ENCODE results near the gene OPTC.
A peak's percentile ranks its signal among the peaks of the same experiment; 100 is the strongest.
"Not testable (repeated sequence)": the region's sequence is repeated elsewhere in the genome, so short reads cannot be mapped to it uniquely, and the experiment has no call there.

OPTC gene, protein sequence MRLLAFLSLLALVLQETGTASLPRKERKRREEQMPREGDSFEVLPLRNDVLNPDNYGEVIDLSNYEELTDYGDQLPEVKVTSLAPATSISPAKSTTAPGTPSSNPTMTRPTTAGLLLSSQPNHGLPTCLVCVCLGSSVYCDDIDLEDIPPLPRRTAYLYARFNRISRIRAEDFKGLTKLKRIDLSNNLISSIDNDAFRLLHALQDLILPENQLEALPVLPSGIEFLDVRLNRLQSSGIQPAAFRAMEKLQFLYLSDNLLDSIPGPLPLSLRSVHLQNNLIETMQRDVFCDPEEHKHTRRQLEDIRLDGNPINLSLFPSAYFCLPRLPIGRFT

DNA sequence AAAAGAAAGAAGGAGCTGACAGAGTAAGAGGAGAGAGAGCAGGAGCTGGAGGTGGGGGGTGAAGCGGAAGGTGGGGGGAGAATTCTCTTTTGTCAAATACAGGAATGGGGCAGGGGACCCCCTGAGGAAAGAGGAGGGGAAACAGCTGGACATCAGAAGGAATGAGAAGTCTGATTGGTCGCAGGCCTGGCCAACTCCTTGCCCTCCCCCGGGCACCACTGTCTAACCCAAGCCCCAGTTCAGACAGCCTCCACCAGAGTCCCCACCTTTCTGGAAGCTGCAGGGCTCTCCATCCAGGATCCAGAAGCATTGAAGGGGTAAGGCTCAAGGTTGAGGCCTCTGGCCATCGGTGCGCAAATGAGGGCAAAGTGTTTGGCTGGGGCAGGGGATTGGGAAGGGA, at the start of gene OPTC:
Gene OPTC (plus strand): TSS at position 253 of the 400 bp plus-strand sequence. CDS start 1,853 bp downstream, outside the sequence.
- no peak for TF ChIP-seq POLR2A (IDR thresholded peaks at IDR 0.05; ENCODE audit: extremely low read depth, insufficient read length)
- no peak within 1 kb of the TSS for H3K4me3 ChIP-seq (ENCODE audit: low read depth, low read length)
- DNase-seq (ENCODE audit: low read depth): no peak

DNA sequence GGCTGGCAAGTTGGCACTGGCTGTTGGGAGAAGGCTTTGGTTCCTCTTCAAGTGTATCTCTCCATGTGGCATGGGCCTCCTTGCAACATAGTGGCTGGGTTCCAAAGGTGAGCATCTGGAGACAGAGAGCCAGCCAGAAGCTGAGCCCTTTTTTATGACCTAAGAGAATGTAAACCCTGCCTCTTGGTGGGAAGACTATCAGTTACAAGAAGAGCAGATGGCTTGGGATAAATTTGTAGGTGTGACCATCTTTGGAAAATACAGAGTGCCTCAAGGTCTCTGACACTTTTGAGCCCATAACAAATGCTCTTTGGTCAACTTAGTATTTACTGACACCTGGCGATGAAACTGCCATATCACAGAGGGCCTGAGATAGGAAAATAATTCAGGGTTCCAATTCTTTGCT, 49.8 kb upstream of the OPTC start:
- TF ChIP-seq MYC (IDR thresholded peaks at IDR 0.05; ENCODE audit: low read depth, low read length): no peak
- TF ChIP-seq POLR2A (IDR thresholded peaks at IDR 0.05; ENCODE audit: extremely low read depth, insufficient read length): no peak
- TF ChIP-seq, protein P1, sequence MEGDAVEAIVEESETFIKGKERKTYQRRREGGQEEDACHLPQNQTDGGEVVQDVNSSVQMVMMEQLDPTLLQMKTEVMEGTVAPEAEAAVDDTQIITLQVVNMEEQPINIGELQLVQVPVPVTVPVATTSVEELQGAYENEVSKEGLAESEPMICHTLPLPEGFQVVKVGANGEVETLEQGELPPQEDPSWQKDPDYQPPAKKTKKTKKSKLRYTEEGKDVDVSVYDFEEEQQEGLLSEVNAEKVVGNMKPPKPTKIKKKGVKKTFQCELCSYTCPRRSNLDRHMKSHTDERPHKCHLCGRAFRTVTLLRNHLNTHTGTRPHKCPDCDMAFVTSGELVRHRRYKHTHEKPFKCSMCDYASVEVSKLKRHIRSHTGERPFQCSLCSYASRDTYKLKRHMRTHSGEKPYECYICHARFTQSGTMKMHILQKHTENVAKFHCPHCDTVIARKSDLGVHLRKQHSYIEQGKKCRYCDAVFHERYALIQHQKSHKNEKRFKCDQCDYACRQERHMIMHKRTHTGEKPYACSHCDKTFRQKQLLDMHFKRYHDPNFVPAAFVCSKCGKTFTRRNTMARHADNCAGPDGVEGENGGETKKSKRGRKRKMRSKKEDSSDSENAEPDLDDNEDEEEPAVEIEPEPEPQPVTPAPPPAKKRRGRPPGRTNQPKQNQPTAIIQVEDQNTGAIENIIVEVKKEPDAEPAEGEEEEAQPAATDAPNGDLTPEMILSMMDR (IDR thresholded peaks at IDR 0.05; ENCODE audit: low read depth, low read length): no peak
- TF ChIP-seq, protein P2, sequence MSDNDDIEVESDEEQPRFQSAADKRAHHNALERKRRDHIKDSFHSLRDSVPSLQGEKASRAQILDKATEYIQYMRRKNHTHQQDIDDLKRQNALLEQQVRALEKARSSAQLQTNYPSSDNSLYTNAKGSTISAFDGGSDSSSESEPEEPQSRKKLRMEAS (IDR thresholded peaks at IDR 0.05; ENCODE audit: low read depth, low read length): no peak
- no peak overlapping the region for H3K4me3 ChIP-seq (ENCODE audit: low read depth, low read length)
- no peak for DNase-seq (ENCODE audit: low read depth)

DNA sequence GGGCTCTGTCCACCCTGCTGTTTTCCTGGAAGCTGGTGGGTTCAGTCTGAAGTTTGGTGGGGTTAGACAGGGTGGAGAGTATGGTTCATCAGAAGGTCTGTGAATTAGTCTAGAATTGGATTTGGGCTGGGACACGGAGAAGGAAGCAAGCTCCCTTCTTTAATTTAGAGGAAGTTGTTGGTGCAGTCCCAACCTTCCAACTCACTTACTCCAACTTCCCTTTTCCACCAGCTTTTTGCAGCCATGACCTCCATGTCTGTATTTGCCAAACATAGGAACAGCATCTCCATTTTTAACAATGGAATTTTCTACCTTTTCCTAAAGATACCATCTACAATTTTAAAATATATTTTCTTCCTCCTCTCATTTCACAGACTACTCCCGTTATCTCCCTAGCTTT, 46.8 kb upstream of the OPTC start:
- H3K4me3 ChIP-seq (ENCODE audit: low read depth, low read length): no peak overlapping the region
- peak; percentile 25 for DNase-seq (ENCODE audit: low read depth)
- TF ChIP-seq, protein P2 (IDR thresholded peaks at IDR 0.05; ENCODE audit: low read depth, low read length): no peak
- TF ChIP-seq, protein P1 (IDR thresholded peaks at IDR 0.05; ENCODE audit: low read depth, low read length): no peak
- TF ChIP-seq POLR2A (IDR thresholded peaks at IDR 0.05; ENCODE audit: extremely low read depth, insufficient read length) (no peak), MYC (IDR thresholded peaks at IDR 0.05; ENCODE audit: low read depth, low read length) (no peak)

DNA sequence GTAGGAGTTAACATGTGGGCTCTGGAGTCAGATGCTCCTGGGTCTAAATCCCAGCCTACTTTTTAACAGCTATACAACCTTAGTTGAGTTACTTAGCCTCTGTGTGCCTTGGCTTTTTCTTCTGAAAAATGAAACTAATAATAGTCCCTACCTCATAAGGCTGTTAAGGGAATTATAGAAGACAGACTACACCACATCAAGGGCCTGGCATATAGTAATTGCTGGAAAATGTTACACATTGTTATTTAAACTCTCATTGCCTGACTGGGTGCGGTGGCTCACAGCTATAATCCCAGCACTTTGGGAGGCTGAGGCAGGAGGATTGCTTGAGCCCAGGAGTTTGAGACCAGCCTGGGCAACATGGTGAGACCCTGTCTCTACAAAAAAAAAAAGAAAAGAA, 46.4 kb upstream of the OPTC start:
- not testable (repeated sequence) for H3K4me3 ChIP-seq (ENCODE audit: low read depth, low read length); DNase-seq (ENCODE audit: low read depth)

DNA sequence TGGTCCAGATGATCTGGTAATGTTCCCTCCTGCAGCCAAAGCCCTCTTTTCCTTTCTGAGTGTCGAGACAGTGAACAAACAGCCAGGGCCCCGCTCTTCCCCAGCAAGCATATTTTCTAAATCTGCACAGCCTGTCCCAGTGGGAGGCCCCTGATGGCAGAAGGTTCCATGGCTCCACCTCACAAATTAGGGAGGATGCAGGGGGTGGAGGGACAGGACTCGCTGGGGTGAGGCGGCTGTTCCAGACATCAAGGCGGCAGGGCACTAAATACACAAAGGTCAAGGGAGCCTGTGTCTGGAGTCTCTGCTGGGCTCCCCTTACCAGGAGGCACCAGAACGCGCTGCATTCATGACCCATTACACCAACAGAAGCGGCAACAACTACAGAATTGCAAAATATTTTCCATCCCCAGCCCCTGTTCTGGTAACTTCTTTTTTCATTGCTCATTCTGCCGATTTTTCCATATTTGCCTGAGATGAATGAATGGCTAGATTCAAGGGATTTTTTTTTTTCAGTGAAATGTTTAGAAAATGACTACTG, 45.4 kb upstream of the OPTC start:
- DNase-seq (ENCODE audit: low read depth): no peak
- TF ChIP-seq, protein P2 (IDR thresholded peaks at IDR 0.05; ENCODE audit: low read depth, low read length): no peak
- TF ChIP-seq, protein P1 (IDR thresholded peaks at IDR 0.05; ENCODE audit: low read depth, low read length): no peak
- TF ChIP-seq MYC (IDR thresholded peaks at IDR 0.05; ENCODE audit: low read depth, low read length) (no peak), POLR2A (IDR thresholded peaks at IDR 0.05; ENCODE audit: extremely low read depth, insufficient read length) (no peak)
- no peak overlapping the region for H3K4me3 ChIP-seq (ENCODE audit: low read depth, low read length)

DNA sequence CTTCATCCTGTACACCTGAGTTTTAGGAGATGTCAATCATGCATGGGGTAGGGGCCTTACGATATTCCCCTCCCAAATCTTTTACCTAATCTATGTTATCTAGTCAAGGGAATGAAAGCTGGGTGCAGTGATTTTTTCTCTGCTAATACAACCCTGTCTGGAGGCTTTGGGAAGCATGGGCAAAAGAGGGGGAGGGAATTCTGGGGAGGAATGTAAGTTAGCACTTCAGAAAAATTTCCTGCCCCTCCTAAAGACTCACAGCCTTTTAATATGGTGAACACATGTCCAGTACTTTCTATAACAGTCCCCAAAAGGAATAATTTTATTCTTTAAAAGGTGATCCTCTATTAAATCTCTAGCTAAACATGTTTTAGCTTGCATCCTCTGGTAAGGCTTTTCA, 44.0 kb upstream of the OPTC start:
- TF ChIP-seq, protein P2 (IDR thresholded peaks at IDR 0.05; ENCODE audit: low read depth, low read length): no peak
- TF ChIP-seq, protein P1 (IDR thresholded peaks at IDR 0.05; ENCODE audit: low read depth, low read length): no peak
- TF ChIP-seq MYC (IDR thresholded peaks at IDR 0.05; ENCODE audit: low read depth, low read length): no peak
- TF ChIP-seq POLR2A (IDR thresholded peaks at IDR 0.05; ENCODE audit: extremely low read depth, insufficient read length): no peak
- no peak for DNase-seq (ENCODE audit: low read depth)
- no peak overlapping the region for H3K4me3 ChIP-seq (ENCODE audit: low read depth, low read length)

Data from NB4 (cell line).